H4 (cell line): ENCODE measurements around the gene ZNF488. TPM values are rescaled to one million over a fixed set of nuclear protein-coding genes. Genes with fewer than 3 reads are reported as not detected.

Experiments used
- DNase-seq: peaks from one replicate; pipeline ENCODE4 v3.0.0-alpha.2; 2015; ENCODE audit warnings: low spot score
- total RNA-seq: library from RNA; depleted of rRNA; stranded (reverse); fragments of >200 nt; shearing (Covaris generic); gene quantifications from 2 replicates; pipeline ENCODE4 v1.2.3, GENCODE V29; 2014

The ZNF488 gene
- total RNA-seq, 1 experiment from 2014 or later: 1.0 TPM

DNA sequence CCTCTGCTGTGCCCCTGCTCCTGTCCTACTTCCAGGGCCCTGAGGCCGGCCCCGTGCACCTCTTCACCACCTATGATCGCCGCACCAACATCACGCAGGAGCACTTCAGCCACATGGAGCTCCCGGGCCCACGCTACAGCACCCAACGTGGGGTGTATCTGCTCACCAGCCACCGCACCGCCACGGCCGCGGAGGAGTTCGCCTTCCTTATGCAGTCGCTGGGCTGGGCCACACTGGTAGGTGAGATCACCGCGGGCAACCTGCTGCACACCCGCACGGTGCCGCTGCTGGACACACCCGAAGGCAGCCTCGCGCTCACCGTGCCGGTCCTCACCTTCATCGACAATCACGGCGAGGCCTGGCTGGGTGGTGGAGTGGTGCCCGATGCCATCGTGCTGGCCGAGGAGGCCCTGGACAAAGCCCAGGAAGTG is 34.1 kb downstream of the ZNF488 start:
- DNase-seq: no peak

- no peak for DNase-seq
Measured at GRCh38 chr10:47349516-47349915, 34.6 kb downstream of the ZNF488 start.

GRCh38 chr10:47348661-47349470 is 35.2 kb downstream of the ZNF488 start:
- DNase-seq: no peak

GRCh38 chr10:47348138-47348651 is 35.9 kb downstream of the ZNF488 start, which contains the start of gene RBP3:
Gene RBP3, plus strand, starts transcription at chr10:47348363. Its CDS starts 122 bp downstream, at chr10:47348485.
- DNase-seq: no peak

DNA sequence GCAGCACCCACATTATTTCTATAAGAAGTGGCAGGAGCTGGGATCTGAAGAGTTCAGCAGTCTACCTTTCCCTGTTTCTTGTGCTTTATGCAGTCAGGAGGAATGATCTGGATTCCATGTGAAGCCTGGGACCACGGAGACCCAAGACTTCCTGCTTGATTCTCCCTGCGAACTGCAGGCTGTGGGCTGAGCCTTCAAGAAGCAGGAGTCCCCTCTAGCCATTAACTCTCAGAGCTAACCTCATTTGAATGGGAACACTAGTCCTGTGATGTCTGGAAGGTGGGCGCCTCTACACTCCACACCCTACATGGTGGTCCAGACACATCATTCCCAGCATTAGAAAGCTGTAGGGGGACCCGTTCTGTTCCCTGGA is 36.8 kb downstream of the ZNF488 start:
- no peak for DNase-seq

DNA sequence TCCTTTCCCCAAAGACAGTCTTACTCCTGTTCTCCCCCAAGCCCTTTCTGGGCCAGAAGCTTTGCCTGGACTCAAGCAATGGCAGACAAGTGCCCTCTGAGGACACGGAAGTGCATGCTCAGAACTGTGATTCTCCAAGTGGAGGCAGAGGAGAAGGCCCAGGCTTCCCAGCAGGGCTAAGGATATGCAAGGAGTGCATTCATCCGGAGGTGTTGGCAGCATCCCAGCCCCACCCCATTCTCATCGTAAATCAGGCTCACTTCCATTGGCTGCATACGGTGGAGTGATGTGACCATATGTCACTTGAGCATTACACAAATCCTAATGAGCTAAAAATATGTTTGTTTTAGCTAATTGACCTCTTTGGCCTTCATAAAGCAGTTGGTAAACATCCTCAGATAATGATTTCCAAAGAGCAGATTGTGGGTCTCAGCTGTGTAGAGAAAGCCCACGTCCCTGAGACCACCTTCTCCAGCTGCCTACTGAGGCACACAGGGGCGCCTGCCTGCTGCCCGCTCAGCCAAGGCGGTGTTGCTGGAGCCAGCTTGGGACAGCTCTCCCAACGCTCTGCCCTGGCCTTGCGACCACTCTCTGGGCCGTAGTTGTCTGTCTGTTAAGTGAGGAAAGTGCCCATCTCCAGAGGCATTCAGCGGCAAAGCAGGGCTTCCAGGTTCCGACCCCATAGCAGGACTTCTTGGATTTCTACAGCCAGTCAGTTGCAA is 37.4 kb downstream of the ZNF488 start:
- no peak for DNase-seq

DNA sequence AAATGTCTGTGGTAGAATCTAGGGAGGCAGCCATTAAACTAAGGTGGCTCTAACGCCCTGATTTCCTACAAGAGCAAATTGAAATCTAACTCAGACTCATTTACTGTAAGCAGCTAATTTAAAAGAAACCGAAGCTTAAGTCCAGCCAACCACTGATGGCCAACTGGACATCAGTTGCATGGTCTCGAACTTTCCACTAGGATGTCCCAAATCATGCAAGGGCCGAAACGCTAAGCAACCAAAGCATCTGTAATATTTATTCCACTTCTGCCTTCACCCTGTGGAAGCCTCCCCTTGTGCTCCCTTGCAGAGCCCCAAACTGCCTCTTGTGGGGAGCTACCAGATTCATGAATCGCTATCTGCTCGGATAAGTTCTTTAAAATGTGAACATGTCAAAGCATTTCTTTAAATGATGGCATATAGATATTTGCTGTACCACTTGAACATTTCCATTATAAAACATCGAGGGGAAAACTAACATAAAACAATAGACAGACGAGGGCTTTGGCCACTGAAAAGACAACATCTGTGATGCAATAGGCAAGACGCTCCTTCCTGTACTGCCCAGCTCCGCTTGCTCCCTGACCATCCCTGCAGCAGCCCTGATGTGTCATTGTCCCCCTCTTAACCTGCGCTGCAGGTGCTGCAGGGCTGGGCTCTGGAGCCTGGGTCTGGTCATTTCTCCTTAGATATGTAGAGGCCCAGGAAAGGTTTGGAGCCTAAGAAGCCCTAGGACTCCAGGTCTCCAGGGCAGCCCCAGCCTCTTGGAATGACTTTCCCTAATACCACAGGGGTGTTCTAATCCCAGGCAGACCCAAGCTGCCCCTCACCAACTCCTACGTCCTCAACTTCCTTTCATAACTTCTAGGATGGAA is 38.9 kb downstream of the ZNF488 start:
- DNase-seq: no peak

DNA sequence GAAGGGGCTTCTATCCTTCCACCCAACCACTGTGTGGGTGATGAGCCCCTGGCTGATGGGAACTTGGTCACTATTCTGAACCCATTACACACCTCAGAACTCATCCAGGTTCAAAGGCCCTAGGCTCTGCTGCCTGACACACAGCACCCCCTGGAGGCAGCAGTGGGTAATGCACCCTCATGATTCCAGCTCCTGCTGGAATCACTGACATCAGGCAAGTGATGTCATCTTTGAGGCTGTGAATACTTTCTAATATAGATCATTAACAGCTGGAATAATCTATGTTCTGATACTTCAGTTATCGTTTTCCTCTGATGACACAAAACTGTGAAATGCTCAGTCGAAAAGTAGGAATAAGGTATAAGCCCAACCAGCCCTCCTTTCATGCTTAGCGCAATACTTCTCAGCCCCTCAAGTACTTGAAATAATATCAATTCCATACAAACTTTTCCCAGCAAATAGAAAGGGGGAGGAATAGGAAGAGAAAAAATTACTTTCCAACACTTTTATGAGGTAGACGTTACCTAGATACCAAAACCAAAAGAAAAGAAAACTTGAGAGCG is 43.4 kb downstream of the ZNF488 start:
- DNase-seq: peak; percentile 42

DNA sequence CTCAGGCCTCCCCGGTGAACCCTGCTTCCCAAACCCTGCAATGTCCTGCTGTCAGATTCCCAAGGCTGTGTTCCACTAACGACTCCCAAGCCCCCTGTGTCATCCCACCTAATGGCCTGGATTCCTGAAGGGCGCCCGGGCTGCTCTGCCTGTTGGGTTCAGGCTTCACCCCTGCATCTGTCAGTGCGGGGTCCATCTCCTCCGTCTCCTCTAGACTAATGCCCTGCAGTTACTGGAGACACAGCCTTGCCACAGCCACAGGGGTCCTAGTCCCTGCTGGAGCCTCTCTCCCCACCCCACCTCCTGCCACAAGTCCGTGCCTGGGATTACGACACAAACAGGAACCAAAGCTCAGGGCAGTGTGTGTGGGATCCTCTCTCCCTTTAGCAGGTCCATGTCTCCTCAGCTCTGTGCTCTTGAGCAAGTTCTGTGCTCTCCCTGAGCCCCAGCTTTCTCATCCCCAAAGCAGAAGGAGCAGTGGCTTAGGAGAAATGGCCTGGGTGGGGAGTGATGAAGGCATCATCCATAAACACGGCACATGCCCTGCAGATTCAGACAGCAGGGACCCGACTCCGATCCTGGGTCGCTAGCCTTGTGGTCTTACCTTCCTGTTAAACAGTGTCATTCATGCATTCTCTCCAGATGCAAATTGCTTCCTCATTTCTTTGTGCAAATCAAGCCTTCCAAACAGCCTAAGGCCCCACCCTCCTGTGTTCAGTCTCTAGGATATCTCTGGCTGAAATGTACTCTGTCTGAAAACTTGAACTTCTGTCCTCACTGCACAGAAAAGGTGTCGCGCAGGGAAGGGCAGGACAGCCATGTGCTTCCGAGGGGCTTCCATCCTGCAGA is 44.1 kb downstream of the ZNF488 start:
- no peak for DNase-seq

DNA sequence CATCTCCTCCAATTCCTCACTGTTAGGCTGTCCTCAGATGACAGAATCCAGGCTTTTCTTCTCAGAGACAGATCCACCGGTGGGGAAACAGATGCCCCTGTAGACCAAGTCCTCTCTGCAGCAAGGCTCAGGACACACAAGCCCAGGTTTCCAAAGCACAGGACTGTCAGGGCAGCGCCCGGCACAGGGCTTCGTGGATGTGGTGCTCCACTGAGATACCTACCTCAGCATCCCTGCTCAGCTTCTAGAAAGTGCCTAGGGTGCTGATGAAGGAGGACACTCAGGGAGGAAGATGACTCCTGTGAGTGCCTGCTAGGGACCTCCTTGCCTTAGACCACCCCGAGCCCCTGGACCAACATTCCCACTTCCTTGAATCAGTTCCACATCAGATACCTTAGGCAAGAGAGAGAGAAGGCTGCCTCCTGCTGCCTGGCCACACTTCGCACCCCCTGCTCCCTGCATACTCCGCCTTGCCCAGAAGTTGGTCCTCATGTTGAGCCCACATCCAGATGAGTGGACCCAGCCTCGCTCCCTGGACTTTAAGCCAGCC is 44.8 kb downstream of the ZNF488 start:
- no peak for DNase-seq

GRCh38 chr10:47337310-47337709 is 46.8 kb downstream of the ZNF488 start:
- DNase-seq: no peak

DNA sequence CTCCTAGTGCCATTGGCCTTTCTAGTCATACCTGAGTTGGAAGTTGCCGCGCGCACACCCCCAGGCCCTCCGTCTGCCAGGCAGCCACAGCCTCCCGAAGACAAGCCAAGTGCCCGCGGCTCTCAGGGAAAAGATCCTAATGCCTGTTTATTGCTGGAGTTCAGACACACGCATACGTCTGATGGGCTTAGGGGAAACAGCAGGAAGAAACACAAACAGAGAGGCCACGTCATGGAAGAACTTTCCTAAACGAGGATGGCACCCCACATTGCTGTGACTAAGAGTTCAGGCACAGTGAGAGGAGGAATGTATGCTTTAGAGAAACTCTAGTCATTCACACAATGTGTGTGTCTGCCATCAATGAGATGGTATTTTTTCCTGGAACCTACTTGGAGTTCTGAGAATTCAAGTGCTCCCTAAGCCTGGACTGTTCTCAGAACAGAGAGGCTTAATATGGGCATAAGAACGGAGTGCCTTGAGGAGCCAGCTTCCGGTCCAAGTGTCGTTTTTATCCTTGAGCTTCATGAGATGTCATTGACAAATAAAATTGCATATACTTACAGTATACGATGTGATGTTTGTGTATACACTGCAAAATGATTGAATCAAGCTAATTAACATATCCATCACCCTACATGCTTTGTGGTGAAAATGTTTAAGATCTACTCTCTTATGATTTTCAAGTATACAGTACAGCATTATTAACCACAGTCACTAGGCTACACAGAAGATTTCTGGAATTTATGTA is 47.5 kb downstream of the ZNF488 start:
- DNase-seq: no peak

DNA sequence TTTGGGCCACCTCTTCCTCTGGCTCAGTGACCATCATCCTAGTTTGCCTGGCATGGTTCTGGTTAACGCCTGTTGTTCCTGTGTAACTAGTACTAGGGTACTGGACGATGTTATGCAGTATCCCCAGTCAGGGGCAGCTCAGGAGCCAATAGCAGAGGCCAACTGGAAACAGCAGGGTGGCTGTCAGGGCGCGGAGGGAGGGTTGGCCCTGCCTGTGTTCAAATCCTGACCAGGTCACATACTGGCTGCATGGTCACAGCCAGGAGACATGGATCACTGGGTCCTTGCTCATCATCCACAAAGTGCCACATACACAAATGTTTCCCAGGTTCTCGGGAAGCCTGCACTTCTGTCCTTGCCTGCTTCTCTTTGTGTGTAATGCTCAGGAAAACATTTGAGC is 48.2 kb downstream of the ZNF488 start:
- DNase-seq: no peak

DNA sequence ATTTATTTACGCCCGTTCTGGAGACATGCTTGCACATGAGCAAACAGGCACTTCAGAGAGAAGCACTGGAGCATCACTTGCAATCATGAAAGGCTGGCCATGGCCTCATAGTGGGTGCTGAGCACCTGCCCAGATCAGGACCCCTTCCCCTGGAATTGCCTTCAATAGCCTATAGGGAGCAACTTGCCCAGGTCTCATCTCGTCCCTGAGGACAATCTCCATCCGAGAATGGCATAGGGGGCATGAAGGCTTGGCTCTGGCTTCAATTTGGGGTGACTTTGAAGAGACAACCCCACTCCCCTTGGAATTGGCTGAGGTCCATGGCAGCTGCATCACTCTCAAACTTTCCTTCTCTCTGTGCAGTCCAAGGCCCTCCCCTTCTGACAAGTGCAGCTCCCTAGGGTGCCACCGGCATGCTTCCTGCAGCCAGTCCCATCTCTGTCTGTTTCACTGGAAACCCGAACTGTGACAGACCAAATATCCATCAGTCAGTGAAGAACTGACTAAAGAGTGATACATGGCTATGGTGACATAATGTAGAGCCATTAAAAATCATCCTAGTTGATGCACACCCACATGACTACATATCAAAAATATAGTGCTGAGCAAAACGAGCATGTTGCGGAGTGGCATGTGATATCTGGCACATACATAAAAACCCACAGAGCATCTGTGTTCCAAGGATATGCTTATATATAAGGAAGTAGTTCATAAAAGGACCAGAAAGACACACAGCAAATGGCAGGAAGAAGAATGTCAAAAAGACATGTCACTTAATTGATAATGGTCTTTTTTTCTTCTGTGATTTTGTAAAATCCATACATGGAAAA is 49.4 kb downstream of the ZNF488 start:
- DNase-seq: no peak

DNA sequence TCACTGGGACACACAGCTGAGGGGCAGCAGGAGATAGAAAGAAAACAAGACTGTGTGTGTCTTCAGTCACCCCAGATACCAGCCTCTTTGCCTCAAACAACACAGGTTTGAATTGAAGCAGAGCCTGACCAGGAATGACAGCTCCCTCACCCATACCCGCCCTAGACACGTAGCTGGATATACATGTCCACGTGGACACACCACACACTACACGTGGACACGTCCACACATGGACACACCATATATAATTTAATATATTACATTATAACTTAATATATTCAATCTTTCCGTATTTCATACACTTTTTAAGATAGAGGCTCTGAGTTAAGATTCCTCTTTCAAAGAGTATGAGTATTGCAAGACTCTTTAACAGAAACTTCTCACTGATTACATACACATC is 50.6 kb downstream of the ZNF488 start:
- no peak for DNase-seq

- no peak for DNase-seq
Measured at GRCh38 chr10:47332946-47333345, 51.1 kb downstream of the ZNF488 start.

DNA sequence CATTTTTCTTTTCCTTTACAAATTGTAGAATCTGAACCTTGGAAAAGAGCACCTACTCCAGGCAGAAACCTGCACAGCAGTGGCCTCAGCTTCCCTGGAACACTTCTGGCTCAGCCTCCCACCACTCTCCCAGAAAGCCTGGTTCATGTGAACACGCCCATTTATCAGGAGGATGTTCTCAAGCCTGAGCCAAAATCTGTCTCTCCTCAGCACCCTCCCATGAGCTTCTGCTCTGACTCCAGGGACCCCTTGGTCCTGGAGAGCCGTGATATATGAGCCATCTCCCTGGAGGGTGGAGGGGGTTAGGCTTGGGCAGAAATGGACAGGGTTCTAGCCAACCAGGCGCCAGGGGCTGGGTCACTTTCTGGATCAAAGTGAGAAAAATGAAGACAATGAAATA is 51.7 kb downstream of the ZNF488 start:
- DNase-seq: no peak

GRCh38 chr10:47331954-47332353 is 52.1 kb downstream of the ZNF488 start:
- no peak for DNase-seq

DNA sequence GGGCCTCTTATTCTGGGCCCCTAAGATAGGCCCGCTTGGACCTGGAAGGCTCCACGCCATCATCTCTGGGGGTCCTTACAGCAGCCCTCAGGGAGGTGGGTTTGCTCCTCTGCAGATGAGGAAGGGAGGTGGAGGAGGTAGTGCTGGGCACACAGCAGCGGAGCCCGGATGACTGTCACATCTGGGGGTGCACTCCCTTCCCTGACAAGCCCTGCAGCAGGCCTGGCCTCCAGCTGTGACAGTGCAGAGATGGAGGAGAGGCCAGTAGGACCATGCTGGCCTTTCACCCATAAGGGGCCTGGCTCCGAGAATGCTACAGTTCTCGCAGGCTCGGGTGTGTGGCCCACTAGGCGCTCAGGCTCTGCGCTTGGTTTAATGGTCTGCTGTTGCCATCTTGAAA is 52.6 kb downstream of the ZNF488 start:
- no peak for DNase-seq
